ENCODE data around the gene EFNA5.
A peak's percentile ranks its signal among the peaks of the same experiment; 100 is the strongest.

EFNA5 gene

GRCh38 chr5:107580889-107581820 lies 89.6 kb downstream of the EFNA5 start:
- peak overlapping the region in 2 of 21 experiments; percentile 25 to 46 for H3K27ac ChIP-seq
- no peak overlapping the region for H3K4me3 ChIP-seq

- Histone ChIP-seq H3K4me3 (no peak overlapping the region), H3K27ac (peak overlapping the region in 6 of 21 experiments; percentile 4 to 61 (median 36))
These were observed 92.6 kb downstream of the EFNA5 start for GRCh38 chr5:107578051-107578635.

- Histone ChIP-seq H3K27ac (peak overlapping the region in 4 of 21 experiments; percentile 8 to 61 (median 47)), H3K4me3 (no peak overlapping the region)
These were observed 93.3 kb downstream of the EFNA5 start for GRCh38 chr5:107577394-107577950.

GRCh38 chr5:107576736-107577393 lies 93.9 kb downstream of the EFNA5 start:
- H3K27ac ChIP-seq: peak overlapping the region in 2 of 21 experiments; percentile 8 to 59
- no peak overlapping the region for H3K4me3 ChIP-seq

DNA sequence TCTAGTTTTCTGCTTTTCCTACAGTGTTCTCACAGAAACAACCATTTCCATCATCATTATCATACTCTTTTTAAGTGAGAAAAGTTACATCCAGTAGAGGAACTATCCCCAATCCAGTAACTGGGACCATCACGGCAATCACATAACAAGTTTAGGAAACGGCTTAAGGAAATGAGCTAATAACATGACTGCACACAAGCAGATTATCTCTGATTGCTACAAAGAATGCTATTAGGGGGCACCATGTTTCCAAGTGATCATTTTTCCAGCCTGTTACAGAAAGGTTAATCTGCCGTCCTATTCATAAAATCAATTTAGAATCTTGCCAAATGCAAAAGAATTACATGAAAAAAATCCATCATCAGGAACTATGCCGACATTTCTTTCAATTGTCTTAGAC lies 94.6 kb downstream of the EFNA5 start:
- no peak overlapping the region for H3K27ac ChIP-seq
- no peak overlapping the region for H3K4me3 ChIP-seq

DNA sequence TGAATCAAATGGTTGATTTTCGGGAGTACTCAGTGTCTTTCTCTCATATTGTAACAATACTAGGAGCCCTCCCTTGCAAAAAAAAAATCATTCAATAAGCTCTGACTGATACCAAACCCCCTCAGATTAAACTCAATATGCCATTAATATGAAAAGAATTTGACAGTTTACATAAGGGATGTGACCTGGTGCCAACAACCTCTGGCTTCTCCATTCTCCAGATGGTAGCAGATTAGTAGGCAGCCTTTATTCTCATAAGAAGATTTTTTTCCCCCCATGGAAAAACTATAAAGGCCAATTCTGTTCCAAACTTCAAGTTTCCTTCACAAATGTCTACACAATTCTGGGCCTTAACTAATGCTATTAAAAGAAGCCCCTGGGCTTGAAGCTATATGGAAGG lies 96.5 kb downstream of the EFNA5 start:
- Histone ChIP-seq H3K27ac (no peak overlapping the region), H3K4me3 (no peak overlapping the region)

- peak overlapping the region in 3 of 21 experiments; percentile 18 to 33 (median 21) for H3K27ac ChIP-seq
- no peak overlapping the region for H3K4me3 ChIP-seq
These were observed 97.9 kb downstream of the EFNA5 start for GRCh38 chr5:107572715-107573368.

DNA sequence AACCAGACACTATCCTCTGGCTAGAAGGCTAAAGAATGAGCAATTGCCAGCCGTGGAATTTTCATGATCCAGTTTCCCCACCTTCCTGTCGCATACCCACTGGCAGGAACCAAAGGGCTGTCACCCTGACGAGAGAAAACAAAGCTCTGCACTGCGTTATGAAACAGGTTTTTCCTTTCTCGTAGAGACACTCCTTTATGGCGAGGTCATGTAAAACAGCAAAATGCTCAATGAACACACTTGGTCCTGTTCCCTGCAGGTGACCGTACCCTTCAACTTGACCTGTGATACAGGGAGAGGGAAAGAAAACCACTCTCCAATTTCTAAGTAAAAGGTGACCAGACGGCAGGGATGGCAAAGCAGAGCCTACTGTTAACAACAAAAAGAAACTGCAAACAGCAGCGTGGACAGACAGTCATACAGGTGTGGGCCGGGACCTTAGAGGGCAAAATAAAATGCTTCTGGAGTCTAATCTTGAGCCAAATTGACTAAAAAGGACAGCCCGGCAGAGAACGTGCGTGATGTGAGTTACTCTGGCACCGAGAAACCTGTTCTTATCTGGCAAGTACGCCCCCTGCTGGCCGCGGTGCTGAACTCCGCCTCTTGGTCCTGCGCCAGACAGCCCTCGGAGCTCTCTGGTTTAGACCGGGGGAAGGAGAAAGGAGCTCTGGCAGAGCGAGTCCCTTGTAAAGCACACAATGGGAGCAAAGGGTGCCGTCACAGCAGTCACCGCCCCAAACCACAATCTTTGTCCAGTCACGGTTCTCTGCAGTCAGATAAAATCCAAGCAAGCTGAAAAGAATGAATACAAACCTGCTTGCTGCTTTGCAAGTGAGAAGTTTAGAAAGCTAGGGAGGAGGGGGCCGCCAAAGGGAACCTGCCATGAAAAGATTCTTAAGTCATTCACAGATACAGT lies 98.9 kb downstream of the EFNA5 start:
- H3K27ac ChIP-seq: peak overlapping the region in 20 of 21 experiments; percentile 29 to 84 (median 74)
- peak overlapping the region; percentile 21 to 49 (median 28) for H3K4me3 ChIP-seq

GRCh38 chr5:107570805-107571531 lies 99.8 kb downstream of the EFNA5 start:
- Histone ChIP-seq H3K27ac (peak overlapping the region in 18 of 21 experiments; percentile 38 to 84 (median 74)), H3K4me3 (peak overlapping the region in 3 of 7 experiments; percentile 39 to 49 (median 40))

DNA sequence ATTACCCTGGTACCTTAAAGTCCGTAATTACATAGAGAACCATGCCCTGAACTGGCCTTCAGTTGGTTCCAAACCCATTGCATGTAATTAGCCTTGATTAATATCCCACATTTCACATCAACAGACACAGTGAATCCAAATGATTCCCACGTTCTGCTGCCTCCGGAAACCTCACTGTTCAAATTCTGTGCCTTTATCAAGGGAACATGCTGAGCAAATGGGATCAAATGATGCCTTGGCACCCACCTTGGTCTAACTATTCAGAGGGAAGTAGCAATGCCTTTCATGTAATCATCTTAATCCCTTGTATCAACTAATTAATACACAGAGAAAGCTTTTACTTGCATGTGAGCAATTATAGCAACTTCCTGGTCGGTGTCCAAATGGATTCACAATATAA lies 100.6 kb downstream of the EFNA5 start:
- Histone ChIP-seq H3K4me3 (no peak overlapping the region), H3K27ac (peak overlapping the region in 4 of 21 experiments; percentile 45 to 81 (median 78))

DNA sequence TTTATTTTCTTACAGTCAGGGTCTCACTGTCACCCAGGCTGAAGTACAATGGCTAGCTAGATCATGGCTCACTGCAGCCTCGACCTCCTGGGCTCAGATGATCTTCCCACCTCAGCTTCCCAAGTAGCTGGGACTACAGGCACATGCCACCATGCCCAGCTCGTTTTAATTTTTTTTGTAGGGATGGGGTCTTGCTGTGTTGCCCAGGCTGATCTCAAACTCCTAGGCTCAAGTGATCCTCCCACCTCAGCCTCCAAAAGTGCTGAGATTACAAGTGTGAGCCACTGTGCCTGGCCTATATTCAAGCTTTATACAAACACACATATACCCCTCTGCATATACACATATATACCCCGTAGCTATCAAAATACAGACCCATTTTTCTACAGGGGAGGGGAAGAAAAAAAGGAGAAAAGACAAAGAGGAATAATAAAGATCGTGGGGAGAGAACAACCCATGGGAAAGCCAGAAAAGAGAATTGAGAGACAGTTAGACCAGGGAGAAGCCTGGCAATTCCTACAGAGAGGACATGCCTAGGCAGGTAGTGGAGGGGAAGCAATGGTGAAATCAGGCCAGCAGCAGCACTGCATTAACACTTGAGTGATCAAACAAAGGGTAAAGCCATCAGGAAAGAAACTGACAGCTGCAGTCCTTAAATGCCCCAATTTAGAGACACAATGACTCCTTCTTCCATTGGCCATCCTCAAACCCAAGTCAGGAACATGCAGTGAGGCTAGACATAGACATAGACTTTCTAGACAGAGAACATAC lies 102.7 kb downstream of the EFNA5 start:
- Histone ChIP-seq H3K4me3 (no peak overlapping the region), H3K27ac (no peak overlapping the region)

DNA sequence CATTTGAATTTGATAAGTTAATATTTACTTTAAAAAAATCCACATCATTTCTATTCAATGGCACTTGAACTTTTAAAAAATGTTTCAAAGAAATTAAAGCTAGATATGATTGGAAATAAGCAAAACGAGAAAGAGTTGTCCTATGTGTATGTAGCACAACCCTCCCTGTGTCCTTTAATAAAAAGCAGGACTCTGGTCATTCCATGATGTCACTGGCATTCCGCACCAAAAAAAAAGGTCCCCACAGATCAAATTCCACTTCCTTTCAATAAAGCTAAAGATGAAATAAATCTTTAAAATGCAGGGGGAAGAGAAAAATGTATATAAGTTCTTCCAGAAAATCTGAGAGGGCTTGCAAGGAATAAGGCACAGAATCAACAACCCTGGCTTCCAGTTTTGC lies 103.8 kb downstream of the EFNA5 start:
- H3K27ac ChIP-seq: peak overlapping the region in 1 of 21 experiments; percentile 7

DNA sequence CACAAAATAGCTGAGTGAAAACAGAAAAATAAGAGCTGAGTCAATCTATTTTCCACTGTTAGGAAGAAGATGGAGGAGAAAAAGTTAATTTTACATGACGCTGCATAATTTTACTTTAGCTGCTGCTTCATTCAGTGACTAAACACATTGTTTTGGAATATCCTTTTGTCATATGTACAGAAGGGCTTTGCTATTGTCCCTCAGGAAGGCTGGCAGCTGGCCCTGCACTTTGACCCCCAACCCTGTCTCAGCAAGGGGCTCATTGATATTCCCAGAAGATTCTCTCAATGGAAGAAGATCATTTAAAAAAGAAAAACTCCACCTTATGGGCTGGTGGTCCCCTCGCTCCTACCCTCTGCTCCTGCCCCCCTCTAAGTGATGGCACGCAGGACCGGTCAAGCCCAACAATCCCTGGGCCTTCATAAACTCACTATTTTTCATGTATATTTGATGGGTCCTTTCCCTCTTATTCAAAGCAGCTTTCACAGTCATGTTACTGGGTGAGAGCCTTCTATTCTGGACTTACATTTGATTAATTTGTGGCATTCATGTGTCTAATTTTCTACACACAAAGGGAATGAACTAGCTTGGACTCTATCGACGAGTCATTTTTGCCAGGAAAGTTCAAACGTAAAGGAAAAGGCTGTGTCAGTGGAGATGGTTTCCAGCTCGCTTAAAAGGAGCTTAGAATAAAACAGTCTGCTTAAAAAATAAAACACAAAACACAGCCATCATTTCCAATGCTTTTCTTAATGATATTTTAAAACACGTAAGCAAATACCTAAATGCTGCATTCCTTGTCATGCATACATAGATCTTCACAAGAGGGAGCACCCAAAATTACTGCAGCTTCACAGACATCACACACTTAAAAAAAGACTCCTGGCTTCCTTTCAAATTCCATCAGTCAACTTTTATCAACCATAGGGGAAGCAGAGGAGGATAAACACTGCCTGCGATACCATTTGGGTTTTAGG lies 104.7 kb downstream of the EFNA5 start:
- no peak overlapping the region for H3K4me3 ChIP-seq
- H3K27ac ChIP-seq: no peak overlapping the region

More for the DNA sequence above, 103.8 kb downstream of the EFNA5 start:
- no peak overlapping the region for H3K4me3 ChIP-seq

GRCh38 chr5:107564931-107565372 lies 105.8 kb downstream of the EFNA5 start:
- H3K4me3 ChIP-seq: no peak overlapping the region
- no peak overlapping the region for H3K27ac ChIP-seq

DNA sequence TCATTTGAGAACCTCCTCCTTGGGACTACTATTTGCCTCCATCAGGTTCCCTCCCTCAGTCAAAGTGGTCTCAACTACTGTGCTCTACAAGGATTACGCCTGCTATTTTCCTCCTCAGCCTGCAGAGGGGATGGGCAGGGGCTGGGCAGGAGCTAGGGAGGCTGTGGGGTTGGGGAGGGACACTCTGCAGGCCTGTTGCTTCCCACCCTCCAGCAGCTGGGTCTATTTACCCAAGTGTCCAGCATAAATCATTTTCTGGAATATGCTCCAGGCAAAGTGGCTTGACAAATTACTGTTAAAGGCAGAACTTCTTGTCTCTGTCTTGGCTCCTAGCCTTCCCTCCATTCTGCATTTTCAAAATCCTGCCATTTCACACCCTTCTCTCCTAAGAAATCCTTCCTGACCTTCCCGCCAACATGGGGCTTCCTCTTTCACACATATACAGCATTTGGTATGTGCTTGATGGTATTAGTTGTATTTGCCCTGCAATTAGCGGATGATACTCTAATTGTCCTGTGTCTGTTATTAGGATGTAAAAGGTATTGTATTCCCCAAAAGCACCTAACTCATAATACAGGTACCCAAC lies 106.7 kb downstream of the EFNA5 start:
- Histone ChIP-seq H3K4me3 (no peak overlapping the region), H3K27ac (no peak overlapping the region)

Measured in skin epidermis (tissue), 12 donors.